NCI-H146 treated with DMSO at 0.1 percent for 48 hours (cell line): Measurements from ENCODE around the gene TFAP2A.

Experiments
- DNase-seq: peaks from one replicate; lab custom pipeline; 2025; ENCODE audit not compliant: unreplicated experiment; lab: John Stamatoyannopoulos, UW

Gene TFAP2A

GRCh38 chr6:10384091-10384609, 30.7 kb downstream of the TFAP2A start:
- no peak for DNase-seq

GRCh38 chr6:10383331-10384090, 31.4 kb downstream of the TFAP2A start:
- DNase-seq = no peak

- no peak for DNase-seq
Measured at GRCh38 chr6:10382728-10383330, 32.0 kb downstream of the TFAP2A start.

- DNase-seq = no peak
Measured at GRCh38 chr6:10382322-10382721, 32.6 kb downstream of the TFAP2A start.

GRCh38 chr6:10381830-10382208, 33.1 kb downstream of the TFAP2A start:
- DNase-seq = no peak

- DNase-seq = peak; percentile 80
Measured at GRCh38 chr6:10381133-10381829, 33.6 kb downstream of the TFAP2A start.

GRCh38 chr6:10375391-10375969, 39.4 kb downstream of the TFAP2A start:
- no peak for DNase-seq

- DNase-seq = no peak
Measured at GRCh38 chr6:10373642-10374359, 41.1 kb downstream of the TFAP2A start.

- no peak for DNase-seq
Measured at GRCh38 chr6:10369896-10370295, 45.0 kb downstream of the TFAP2A start.

- no peak for DNase-seq
Measured at GRCh38 chr6:10368861-10369260, 46.0 kb downstream of the TFAP2A start.

GRCh38 chr6:10363911-10364310, 51.0 kb downstream of the TFAP2A start:
- no peak for DNase-seq

GRCh38 chr6:10362300-10362699, 52.6 kb downstream of the TFAP2A start:
- DNase-seq = no peak

GRCh38 chr6:10361428-10361827, 53.4 kb downstream of the TFAP2A start:
- no peak for DNase-seq

- DNase-seq = no peak
Measured at GRCh38 chr6:10359581-10359980, 55.3 kb downstream of the TFAP2A start.

GRCh38 chr6:10355115-10355702, 59.7 kb downstream of the TFAP2A start:
- peak; percentile 7 for DNase-seq

GRCh38 chr6:10351791-10352190, 63.1 kb downstream of the TFAP2A start:
- no peak for DNase-seq

- no peak for DNase-seq
Measured at GRCh38 chr6:10350720-10351119, 64.2 kb downstream of the TFAP2A start.

- DNase-seq = no peak
Measured at GRCh38 chr6:10347561-10348327, 67.1 kb downstream of the TFAP2A start.
